Measurements from ENCODE around the gene ERV3-1.
"Not testable (repeated sequence)": the region's sequence is repeated elsewhere in the genome, so short reads cannot be mapped to it uniquely, and the experiment has no call there.

The ERV3-1 gene

GRCh38 chr7:65006094-65006992 is at the start of gene ERV3-1:
Gene ERV3-1, minus strand, starts transcription at chr7:65006687. Its CDS starts 13,661 bp downstream, at chr7:64993026.
- peak; percentile 80 to 84 for DNase-seq (ENCODE audit: low read depth in 2 of 2)

DNA sequence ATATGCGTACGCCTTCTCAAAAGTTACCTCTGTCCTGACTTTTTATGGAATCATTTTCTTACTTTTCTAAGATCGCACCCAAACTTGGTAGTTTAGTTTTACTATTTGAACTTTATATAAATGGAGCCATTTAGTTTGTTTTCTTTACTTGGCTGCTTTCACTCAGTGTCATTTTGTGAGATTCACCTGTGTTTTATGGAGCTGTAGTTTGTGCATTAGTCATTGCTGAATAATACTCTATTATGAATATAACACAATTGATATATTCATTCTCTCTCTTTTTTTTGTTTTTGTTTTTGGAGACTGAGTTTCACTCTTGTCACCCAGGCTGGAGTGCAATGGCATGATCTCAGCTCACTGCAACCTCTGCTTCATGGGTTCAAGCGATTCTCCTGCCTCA is 49.3 kb upstream of the ERV3-1 start:
- DNase-seq (ENCODE audit: low read depth in 2 of 2): not testable (repeated sequence)

GRCh38 chr7:65054466-65054994 is 48.0 kb upstream of the ERV3-1 start:
- not testable (repeated sequence) for DNase-seq (ENCODE audit: low read depth in 2 of 2)

- not testable (repeated sequence) for DNase-seq (ENCODE audit: low read depth in 2 of 2)
Measured at GRCh38 chr7:65051654-65052053, 45.2 kb upstream of the ERV3-1 start.

- DNase-seq (ENCODE audit: low read depth in 2 of 2): not testable (repeated sequence)
Measured at GRCh38 chr7:65051139-65051538, 44.7 kb upstream of the ERV3-1 start.

- not testable (repeated sequence) for DNase-seq (ENCODE audit: low read depth in 2 of 2)
Measured at GRCh38 chr7:65046329-65046728, 39.8 kb upstream of the ERV3-1 start.

GRCh38 chr7:65045589-65045988 is 39.1 kb upstream of the ERV3-1 start:
- not testable (repeated sequence) for DNase-seq (ENCODE audit: low read depth in 2 of 2)

DNA sequence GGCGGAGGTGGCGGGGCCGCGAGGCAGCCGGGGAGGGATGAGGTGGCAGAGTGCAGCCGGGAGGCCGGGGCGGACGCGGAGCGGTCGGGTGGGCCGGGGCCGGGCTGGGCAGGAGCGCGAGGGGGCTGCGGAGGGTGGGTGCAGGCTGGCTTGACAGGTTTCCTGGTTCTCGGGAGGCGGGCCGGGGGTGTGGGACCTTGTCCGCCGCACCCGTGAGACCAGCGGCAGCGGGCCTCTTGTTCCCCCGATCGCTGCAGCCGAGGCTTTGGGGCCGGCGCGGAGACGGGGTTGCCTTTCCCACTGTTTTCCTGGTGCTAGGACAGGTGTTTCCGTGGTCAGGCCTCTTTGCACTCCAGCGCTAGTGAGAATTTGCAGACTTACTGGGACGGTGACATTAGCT is 32.3 kb upstream of the ERV3-1 start:
- peak in 1 of 2 donors; percentile 1 for DNase-seq (ENCODE audit: low read depth in 2 of 2)

DNA sequence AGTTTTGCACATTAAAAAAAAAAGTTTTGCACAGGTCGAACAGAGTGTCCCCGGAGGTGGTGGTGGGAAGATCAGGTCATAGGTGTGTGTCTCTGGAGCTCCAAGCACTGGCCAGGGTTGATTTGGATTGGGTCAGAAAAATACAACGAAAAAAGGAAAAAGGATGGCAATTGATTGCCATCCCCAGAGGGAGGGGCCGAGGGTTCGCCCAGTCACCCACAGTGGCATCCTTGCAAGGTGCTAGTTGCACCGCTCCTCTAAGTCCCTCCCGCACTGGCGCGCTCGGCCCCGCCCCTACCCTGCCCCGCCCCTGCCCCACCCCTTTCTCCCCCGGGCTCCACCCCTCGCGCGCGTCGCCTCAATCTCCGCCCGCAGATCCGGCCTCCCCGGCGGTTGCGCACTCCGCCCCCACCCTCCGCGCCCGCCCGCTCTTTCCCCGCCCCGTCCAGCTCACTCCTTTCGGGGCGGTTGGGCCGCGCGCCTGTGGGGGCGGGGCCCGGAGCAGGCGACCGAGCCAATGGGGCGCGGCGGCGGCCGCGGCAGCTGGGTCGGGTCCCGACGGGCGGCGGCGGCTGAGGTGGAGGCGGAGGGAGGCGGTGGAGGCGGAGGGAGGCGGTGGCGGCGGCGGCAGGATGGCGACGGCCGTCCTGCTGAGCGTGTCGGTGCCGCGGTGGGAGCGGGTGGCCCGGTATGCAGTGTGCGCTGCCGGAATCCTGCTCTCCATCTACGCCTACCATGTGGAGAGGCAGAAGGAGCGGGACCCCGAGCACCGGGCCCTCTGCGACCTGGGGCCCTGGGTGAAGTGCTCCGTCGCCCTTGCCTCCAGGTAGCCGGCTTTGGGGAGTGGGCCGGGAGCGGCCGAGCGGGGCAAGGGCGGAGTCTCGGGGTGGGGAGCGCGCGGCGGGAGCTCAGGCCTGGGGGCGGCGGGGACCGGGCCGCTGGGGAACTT is 31.5 kb upstream of the ERV3-1 start:
- DNase-seq (ENCODE audit: low read depth in 2 of 2): peak; percentile 79 to 90

DNA sequence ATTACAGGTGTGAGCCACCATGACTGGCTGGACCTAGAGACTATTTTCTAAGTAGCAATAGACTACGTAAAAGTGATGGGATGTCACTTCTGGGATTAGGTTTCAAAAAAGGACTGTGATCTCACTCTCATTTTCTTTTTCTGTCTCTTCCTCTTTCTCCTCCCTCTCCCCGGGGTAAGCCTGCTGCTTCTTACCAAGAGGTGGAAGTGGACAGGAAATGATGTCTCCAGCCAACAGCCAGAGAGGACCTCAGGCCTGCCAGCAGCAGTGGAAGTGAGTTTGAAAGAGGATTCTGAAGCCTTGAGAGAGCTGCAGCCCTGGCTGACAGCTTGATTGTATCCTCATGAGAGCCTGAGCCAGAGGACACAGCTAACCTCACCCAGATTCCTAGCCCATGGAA is 30.0 kb upstream of the ERV3-1 start:
- DNase-seq (ENCODE audit: low read depth in 2 of 2): not testable (repeated sequence)

GRCh38 chr7:65035469-65035868 is 29.0 kb upstream of the ERV3-1 start:
- DNase-seq (ENCODE audit: low read depth in 2 of 2): not testable (repeated sequence)

DNA sequence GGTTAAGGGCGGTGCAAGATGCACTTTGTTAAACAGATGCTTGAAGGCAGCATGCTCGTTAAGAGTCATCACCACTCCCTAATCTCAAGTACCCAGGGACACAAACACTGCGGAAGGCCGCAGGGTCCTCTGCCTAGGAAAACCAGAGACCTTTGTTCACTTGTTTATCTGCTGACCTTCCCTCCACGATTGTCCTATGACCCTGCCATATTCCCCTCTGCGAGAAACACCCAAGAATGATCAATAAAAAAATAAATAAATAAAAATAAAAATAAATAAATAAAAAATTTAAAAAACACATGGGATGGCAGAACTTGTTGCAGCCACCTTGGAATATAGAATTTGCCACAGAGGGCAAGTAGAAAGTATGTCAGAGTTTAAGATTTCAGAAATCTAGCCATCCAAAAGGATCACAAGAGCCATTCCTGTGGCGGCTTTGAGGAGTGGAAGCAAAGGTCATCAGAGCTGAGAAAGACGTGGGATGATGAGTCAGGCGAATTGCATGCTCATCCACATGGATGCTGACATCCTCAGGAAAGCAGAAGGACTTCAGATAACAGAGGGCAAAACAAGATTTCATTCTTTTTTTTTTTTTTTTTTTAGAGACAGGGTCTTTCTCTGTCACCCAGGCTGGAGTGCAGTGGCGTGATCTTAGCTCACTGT is 27.8 kb upstream of the ERV3-1 start:
- not testable (repeated sequence) for DNase-seq (ENCODE audit: low read depth in 2 of 2)

- not testable (repeated sequence) for DNase-seq (ENCODE audit: low read depth in 2 of 2)
Measured at GRCh38 chr7:65033391-65033790, 26.9 kb upstream of the ERV3-1 start.

GRCh38 chr7:65025023-65025422 is 18.5 kb upstream of the ERV3-1 start:
- DNase-seq (ENCODE audit: low read depth in 2 of 2): not testable (repeated sequence)

GRCh38 chr7:65020978-65021377 is 14.5 kb upstream of the ERV3-1 start:
- DNase-seq (ENCODE audit: low read depth in 2 of 2): not testable (repeated sequence)

DNA sequence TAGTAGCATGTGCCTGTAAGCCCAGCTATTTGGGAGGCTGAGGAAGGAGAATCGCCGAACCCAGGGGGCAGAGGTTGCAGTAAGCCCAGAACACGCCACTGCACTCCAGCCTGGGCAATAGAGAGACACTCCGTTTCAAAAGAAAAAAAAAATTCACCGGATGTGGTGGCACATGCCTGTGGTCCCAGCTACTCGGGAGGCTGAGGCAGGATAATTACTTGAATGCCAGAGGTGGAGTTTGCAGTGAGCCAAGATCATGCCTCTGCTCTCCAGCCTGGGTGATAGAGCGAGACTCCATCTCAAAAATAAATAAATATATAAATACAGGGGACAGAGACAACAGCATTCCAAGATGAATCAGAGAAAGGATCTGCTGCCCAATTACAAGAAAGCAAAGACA is 3.4 kb upstream of the ERV3-1 start:
- not testable (repeated sequence) for DNase-seq (ENCODE audit: low read depth in 2 of 2)

GRCh38 chr7:65009394-65009793 is 2.9 kb upstream of the ERV3-1 start:
- DNase-seq (ENCODE audit: low read depth in 2 of 2): not testable (repeated sequence)

- not testable (repeated sequence) for DNase-seq (ENCODE audit: low read depth in 2 of 2)
Measured at GRCh38 chr7:65007036-65007435, 549 bp upstream of the ERV3-1 start.

- no peak for DNase-seq (ENCODE audit: low read depth in 2 of 2)
Measured at GRCh38 chr7:65004575-65004974, 1.9 kb downstream of the ERV3-1 start.

GRCh38 chr7:65002972-65003585 is 3.4 kb downstream of the ERV3-1 start:
- DNase-seq (ENCODE audit: low read depth in 2 of 2): no peak

DNA sequence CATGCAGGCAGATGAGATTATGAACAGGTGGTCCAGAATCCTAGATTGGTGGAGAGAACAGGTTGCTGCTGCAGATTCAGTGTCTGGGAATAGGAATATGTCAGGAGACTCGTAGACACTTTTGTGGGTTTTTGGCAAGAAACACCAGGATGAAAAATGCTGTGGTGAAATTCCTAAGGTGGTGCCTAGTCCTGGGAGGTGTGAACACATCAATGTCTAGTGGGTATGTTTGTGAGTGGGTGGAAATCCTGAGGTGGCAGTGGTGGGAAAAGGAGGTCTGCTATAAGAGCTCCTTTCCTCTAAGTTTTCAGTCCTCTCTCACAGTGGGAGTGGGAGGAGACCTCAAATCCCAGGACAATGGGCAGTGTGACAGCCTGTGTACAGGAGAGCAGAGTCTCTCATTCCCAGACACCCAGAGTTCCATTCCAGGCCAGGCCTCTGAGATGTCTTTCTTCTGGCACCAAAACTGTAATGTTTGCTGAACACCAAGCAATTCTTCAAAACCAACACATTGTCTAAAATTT is 5.1 kb downstream of the ERV3-1 start:
- DNase-seq (ENCODE audit: low read depth in 2 of 2): no peak

Measured in stimulated activated CD8-positive, alpha-beta memory T cell treated with anti-CD3 and anti-CD28 coated beads, Interleukin-7, amount 100 ng/mL, for 1 hour (primary cell).